Activated T-helper 1 cell treated with Interleukin-2 at 50 U/mL for 16 hours (primary cell): ENCODE results near the gene GIPC2.
"Not testable (repeated sequence)": the region's sequence is repeated elsewhere in the genome, so short reads cannot be mapped to it uniquely, and the experiment has no call there.

ENCODE experiments used
- DNase-seq: peaks from one replicate; pipeline ENCODE4 v3.0.0-alpha.2; 2020; ENCODE audit warnings: low read depth

GIPC2 gene

GRCh38 chr1:78045926-78046778 is at the start of gene GIPC2:
GIPC2 (plus strand) TSS chr1:78045966; CDS start chr1:78046095, 129 bp downstream.
- no peak for DNase-seq

- no peak for DNase-seq
Measured at GRCh38 chr1:77996734-77997133, 49.0 kb upstream of the GIPC2 start.

GRCh38 chr1:78000536-78000935 is 45.2 kb upstream of the GIPC2 start:
- not testable (repeated sequence) for DNase-seq

GRCh38 chr1:78003070-78003746 is 42.6 kb upstream of the GIPC2 start:
- no peak for DNase-seq

DNA sequence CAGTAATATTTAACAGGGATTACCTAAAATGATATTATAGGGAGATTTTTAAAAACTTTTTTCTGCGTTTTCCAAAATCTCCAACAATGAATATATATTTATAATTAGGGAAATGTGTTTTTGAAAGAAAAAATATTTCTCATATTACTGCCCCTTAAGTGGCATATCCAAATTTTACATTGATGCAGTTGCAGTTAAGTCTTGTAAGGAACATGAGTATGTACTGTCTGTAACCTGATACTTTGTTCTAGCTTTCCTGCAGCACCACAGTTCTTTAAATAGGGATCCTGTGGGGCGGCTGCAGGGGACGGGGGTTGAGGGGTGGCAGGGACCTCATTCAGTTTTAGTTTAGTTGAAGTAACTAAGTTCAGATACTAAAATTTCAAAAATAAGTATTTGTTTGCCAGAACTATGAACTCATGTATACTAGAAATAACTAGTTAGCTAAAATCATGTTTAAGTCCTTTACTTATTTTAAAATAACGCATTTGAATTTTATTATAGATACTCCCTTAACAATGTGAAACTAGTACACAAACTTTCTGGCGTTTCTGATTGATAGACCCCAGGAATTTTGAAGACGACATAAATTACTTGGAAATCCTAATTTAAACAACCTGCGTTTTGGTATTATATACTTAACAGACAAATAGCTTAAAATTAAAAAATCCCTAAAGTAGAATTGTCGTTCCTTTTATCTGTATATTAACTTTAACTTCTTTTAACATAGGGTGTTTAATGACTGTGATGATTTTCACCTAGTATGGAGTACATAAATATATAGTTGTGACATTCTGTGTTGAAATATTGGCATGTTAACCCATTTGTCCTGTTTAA is 41.7 kb upstream of the GIPC2 start:
- peak; percentile 6 for DNase-seq

DNA sequence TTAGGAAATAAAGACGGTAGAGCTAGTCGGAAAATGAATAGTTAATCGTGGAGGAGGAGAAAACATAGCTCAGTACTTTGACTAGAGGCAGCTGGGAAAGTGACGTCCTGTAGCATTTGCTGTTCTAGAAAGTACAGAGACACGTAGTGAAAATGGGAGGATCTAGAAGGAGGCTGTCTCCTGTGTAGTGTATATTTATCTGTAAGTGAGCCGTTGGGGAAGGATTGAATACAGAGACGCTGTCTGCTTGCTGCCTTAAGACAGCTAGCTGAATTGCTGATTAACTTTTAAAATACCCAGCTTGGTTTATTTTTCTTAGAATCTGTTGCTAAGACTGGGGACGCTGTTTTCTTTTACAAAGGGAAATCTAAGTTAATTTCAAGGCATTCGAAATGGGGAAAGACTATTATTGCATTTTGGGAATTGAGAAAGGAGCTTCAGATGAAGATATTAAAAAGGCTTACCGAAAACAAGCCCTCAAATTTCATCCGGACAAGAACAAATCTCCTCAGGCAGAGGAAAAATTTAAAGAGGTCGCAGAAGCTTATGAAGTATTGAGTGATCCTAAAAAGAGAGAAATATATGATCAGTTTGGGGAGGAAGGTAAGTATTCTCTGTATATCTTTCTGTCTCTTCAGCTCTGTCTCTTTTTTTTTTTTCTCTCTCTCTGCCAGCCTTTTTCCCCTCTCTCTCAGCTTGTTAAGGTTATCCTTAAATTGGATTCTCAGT is 40.9 kb upstream of the GIPC2 start, which contains the start of gene DNAJB4:
Gene DNAJB4 (plus strand): TSS at position 221 of the 729 bp plus-strand sequence. CDS start 172 bp downstream, at position 393.
- peak; percentile 29 for DNase-seq

DNA sequence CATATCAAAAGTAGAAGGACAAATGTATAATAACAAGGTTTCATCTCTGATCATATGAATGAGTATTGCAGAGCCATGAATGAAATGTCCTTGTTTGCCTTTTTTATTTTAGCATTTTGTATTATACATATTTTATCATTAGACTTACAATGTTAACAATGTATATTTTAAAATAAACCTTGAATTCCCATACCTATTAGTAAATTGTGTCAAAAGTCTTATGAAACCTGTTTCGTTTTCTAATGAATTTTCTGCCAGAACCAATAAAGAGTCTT is 40.4 kb upstream of the GIPC2 start:
- DNase-seq = no peak

DNA sequence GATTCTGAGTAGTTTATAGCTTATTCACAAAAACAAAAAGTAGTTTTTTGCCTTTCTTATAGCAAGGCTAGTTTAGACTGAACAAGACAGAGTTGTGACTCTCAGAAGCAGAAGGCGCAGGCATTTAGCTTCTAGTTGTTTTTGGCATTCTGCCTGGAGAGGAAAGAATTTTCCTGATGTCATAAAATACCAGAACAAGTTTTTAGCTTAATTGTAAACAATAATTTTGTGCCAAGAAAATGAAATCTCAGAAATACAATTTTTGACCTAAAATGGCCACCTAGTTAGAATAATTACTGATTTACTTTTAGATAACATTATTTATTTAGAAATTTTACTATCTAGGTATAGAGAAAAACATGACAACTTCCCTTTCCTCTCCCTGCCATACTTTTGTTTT is 40.0 kb upstream of the GIPC2 start:
- DNase-seq = no peak

GRCh38 chr1:78006521-78006920 is 39.2 kb upstream of the GIPC2 start:
- DNase-seq = no peak

- DNase-seq = no peak
Measured at GRCh38 chr1:78007677-78008341, 38.0 kb upstream of the GIPC2 start.

DNA sequence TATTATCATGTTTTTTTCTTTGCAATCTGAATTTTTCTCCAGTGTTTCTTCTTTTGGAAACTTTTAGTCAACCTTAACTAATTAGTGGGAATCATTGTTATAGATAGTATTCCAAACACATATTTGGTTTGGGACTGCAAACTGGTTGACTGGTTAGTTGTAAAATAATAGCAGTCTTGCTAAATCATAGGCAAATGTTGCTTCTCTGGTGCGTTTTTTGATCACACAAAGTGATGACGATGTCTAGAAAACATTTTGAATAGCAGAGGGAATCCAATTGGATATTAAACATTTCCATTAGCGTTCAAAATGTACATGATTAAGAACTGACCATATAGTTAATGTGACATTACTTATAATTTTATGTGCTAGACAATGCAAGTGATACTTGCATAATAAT is 36.5 kb upstream of the GIPC2 start:
- DNase-seq = no peak

GRCh38 chr1:78009836-78010235 is 35.9 kb upstream of the GIPC2 start:
- DNase-seq = no peak

DNA sequence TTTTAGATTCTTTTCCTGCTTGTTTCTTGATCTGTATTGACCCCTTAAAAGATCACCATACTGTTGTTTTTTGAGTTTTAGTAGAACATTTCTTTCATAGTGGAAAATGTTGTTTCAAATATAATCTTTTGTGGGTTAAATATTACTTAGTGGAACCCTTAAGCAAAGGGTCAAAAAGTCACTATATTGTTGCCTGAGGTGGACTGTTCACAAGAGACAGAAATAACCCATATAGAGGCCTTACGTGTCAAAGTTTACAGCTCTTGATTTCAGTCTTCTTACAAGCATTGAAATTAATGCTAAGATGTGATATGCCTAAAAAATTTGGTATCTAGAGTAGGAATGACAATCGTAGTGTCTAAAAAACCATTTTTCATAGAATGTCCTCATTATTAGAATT is 34.7 kb upstream of the GIPC2 start:
- no peak for DNase-seq

GRCh38 chr1:78015148-78015547 is 30.6 kb upstream of the GIPC2 start:
- DNase-seq = no peak

- DNase-seq = no peak
Measured at GRCh38 chr1:78019024-78019423, 26.7 kb upstream of the GIPC2 start.

DNA sequence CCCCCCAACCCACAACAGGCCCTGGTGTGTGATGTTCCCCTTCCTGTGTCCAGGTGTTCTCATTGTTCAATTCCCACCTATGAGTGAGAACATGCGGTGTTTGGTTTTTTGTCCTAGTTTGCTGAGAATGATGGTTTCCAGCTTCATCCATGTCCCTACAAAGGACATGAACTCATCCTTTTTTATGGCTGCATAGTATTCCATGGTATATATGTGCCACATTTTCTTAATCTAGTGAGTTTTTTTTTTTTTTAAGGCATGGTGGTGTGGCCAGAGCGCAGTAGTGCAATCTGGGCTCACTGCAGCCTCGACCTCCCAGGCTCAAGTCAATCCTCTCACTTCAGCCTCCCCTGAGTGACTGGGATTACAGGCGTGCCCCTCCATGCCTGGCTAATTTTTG is 24.6 kb upstream of the GIPC2 start:
- not testable (repeated sequence) for DNase-seq

GRCh38 chr1:78029793-78030192 is 16.0 kb upstream of the GIPC2 start:
- DNase-seq = no peak

- no peak for DNase-seq
Measured at GRCh38 chr1:78032996-78033796, 12.6 kb upstream of the GIPC2 start.

GRCh38 chr1:78033797-78034172 is 12.0 kb upstream of the GIPC2 start:
- DNase-seq = no peak

GRCh38 chr1:78035121-78035520 is 10.6 kb upstream of the GIPC2 start:
- no peak for DNase-seq

DNA sequence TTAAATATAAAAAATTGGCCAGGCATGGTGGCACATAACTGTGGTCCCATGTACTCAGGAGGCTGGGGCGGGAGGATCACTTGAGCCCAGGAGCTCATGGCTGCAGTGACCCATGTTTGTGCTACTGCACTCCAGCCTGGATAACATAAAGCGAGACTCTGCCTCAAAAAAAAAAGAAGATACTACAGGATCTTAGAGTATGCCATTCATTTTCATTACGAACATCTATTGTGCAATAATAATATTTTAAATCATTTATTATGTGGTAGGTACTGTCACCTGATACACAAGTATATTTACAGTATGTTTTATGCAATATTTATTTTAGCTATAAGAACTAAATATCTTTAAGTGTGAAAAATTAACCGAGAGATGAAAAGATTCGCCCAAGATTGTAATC is 9.3 kb upstream of the GIPC2 start:
- DNase-seq = no peak
